Activated T-cell treated with anti-CD3 and anti-CD28 coated beads, Interleukin-2, amount 50 U/mL, for 24 hours (primary cell): Measurements from ENCODE around the gene PPAN.

ENCODE experiments used
- DNase-seq: peaks from one replicate; pipeline ENCODE4 v3.0.0-alpha.2; 2020
- H3K27ac Mint-ChIP-seq: 2 replicates; pipeline ENCODE4 v1.8.0; 2020; ENCODE audit warnings: mild to moderate bottlenecking, mixed read lengths
- H3K27me3 Mint-ChIP-seq: 2 replicates; pipeline ENCODE4 v1.8.0; 2020; ENCODE audit warnings: mixed read lengths
- H3K36me3 Mint-ChIP-seq: 2 replicates; pipeline ENCODE4 v1.8.0; 2020; ENCODE audit warnings: low read depth, mixed read lengths
- H3K4me1 Mint-ChIP-seq: 2 replicates; pipeline ENCODE4 v1.8.0; 2020; ENCODE audit warnings: low read depth, mixed read lengths
- H3K4me3 Mint-ChIP-seq: 2 replicates; pipeline ENCODE4 v1.8.0; 2020; ENCODE audit warnings: mild to moderate bottlenecking, moderate library complexity, mixed read lengths
- H3K9me3 Mint-ChIP-seq: 2 replicates; pipeline ENCODE4 v1.8.0; 2020; ENCODE audit warnings: mixed read lengths

Gene PPAN

DNA sequence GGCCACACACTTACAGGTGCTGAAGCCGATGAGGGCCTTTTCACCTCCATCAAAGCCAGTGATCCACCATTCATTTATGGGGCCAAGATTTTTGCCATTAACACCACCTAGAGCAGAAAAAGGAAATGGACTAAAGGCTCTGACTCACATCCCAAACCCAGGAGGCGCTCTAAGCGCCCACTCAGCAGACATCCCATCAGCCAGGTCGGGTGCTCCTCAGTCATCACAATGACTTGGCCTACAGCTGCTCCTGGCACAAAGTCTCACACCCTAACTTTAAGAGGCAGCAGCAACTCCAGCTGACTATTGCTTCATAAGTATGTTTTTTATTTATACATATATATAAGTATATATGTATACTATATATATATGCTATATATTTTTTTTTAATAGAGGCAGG, 49.7 kb downstream of the PPAN start:
- Mint-ChIP-seq H3K27me3 (no peaks in the 10 kb centered on the region), H3K27ac (peak overlapping the region; percentile 47), H3K9me3 (no peaks in the 10 kb centered on the region), H3K36me3 (peaks cover 98% of the 10 kb centered on the region), H3K4me1 (no peaks in the 10 kb centered on the region), H3K4me3 (no peak overlapping the region)
- no peak for DNase-seq

DNA sequence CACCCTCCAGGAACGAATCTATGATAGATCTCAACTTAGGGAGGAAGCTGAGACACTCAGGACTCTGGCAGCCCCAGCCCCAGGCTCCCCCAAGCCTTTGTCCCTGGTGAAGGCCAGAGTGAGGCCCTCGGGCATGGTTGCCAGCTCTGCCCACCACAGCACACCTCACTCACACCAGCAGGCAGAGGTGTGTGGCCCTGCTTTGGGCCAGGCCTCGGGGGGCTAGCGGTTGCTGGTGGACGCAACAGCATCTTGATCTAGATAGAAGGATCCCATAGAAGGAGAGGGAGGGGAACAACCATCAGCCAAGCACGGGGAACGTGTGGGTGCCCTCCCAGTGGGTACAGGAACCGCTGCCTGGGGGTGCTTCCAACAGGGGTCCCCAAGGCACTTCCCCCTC, 51.9 kb downstream of the PPAN start:
- no peaks in the 10 kb centered on the region for H3K4me1 Mint-ChIP-seq
- H3K27me3 Mint-ChIP-seq = no peaks in the 10 kb centered on the region
- H3K27ac Mint-ChIP-seq = no peak overlapping the region

DNA sequence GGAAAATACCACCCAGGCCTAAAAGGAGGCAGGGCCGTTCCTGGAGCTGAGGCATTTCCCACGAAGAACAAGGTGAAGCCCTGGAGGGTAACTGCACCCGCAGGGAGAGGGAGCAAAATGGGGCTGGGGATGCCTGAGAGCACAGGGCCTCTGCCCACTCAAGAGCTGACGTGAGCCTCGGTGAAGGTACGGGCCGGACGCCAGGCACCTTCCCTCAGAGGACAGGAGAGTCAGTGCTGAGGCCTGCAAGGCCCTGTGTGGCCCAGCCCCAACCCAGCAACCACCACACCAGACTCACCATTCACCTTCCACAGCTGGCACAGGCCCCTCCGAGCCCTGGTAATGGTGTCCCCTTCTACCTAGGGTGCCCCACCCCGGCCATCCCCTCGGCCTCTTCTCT, 52.3 kb downstream of the PPAN start:
- no peaks in the 10 kb centered on the region for H3K4me1 Mint-ChIP-seq
- DNase-seq = no peak
- H3K27me3 Mint-ChIP-seq = no peaks in the 10 kb centered on the region
- no peak overlapping the region for H3K27ac Mint-ChIP-seq
- no peak overlapping the region for H3K4me3 Mint-ChIP-seq
- peaks cover 97% of the 10 kb centered on the region for H3K36me3 Mint-ChIP-seq
- no peaks in the 10 kb centered on the region for H3K9me3 Mint-ChIP-seq

More for the DNA sequence above, 51.9 kb downstream of the PPAN start:
- H3K9me3 Mint-ChIP-seq = no peaks in the 10 kb centered on the region
- H3K36me3 Mint-ChIP-seq = peaks cover 97% of the 10 kb centered on the region
- no peak overlapping the region for H3K4me3 Mint-ChIP-seq
- no peak for DNase-seq

DNA sequence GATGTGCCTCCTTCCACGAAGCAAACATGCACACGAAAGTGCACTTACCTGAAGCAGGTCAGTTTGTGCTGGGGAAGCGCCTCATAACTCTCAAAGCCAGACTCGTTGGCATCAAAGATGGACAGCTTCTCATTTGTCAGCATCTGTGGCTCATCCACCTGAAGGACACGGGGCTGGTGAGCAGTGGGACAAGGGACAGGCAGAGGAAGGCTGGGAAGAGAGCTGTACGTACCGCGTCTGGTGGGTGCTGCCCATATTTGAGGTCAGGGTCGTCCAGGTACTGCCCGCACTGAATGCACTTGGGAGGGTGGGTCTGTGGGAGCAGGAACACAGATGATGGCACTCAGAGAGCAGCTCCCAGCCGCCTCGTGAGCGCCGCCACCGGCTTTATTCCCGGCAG, 53.4 kb downstream of the PPAN start:
- no peak overlapping the region for H3K4me3 Mint-ChIP-seq
- no peaks in the 10 kb centered on the region for H3K4me1 Mint-ChIP-seq
- no peak for DNase-seq
- peaks cover 97% of the 10 kb centered on the region for H3K36me3 Mint-ChIP-seq
- peak overlapping the region; percentile 31 for H3K27ac Mint-ChIP-seq
- H3K9me3 Mint-ChIP-seq = no peaks in the 10 kb centered on the region
- no peaks in the 10 kb centered on the region for H3K27me3 Mint-ChIP-seq
